Right lobe of liver (tissue), 6 donors: ENCODE data around the gene KIF20B. TPM values are rescaled to one million over a fixed set of nuclear protein-coding genes. Genes with fewer than 3 reads are reported as not detected.

Experiments used
- ATAC-seq, 4 donors: fragments of 200-7000 bp; cut with Tn5 transposase; one replicate each; pipeline ENCODE4 v1.9.1; 2020; ENCODE audit warnings: mild to moderate bottlenecking in 4 of 4, moderate library complexity in 4 of 4
- DNase-seq, 3 donors: peaks; one replicate each; pipeline ENCODE4 v3.0.0-alpha.2; 2020
- H3K27ac ChIP-seq, 3 donors: fragments of 200-600 bp; one replicate each; pipeline ENCODE4 v1.8.0; 2022
- H3K27me3 ChIP-seq, 2 donors: fragments of 200-600 bp; one replicate each; pipeline ENCODE4 v1.8.0; 2022
- H3K36me3 ChIP-seq, 4 donors: fragments of 200-600 bp; sonication (generic) in 1 of 4; one replicate each; pipeline versions ENCODE4 v1.5.1 to v1.8.0; 2017 to 2022; ENCODE audit warnings: control low read depth in 1 of 4
- H3K4me1 ChIP-seq, 4 donors: fragments of 200-600 bp; sonication (generic) in 1 of 4; one replicate each; pipeline versions ENCODE4 v1.5.1 to v1.8.0; 2017 to 2022; ENCODE audit warnings: control low read depth in 1 of 4
- H3K4me3 ChIP-seq, 3 donors: fragments of 200-600 bp; one replicate each; pipeline ENCODE4 v1.8.0; 2022
- H3K9me3 ChIP-seq, 4 donors: fragments of 200-600 bp; sonication (generic) in 1 of 4; one replicate each; pipeline versions ENCODE4 v1.5.1 to v1.8.0; 2017 to 2022; ENCODE audit warnings: control low read depth in 1 of 4
- POLR2A ChIP-seq: fragments of 450-650 bp; IDR thresholded peaks from one replicate; pipeline ENCODE4 v1.6.1; 2017; ENCODE audit warnings: antibody characterized with exemption, mild to moderate bottlenecking
- WGBS: methylation state at CpG from one replicate; pipeline ENCODE4 v1.1.6; 2018; ENCODE audit warnings: low coverage, low lambda C conversion rate; ENCODE audit not compliant: insufficient coverage; ENCODE audit errors: missing lambda C conversion rate; 5-methylcytosine and 5-hydroxymethylcytosine counted together
- intact Hi-C, 2 donors: fragments of 100-400 bp; cut with DNase I; formaldehyde crosslinking; loops; one replicate each; pipeline versions ENCODE4 v1.11.2 to v1.14.1; 2022
- total RNA-seq, 6 experiments: library from RNA; depleted of rRNA in 2 of 6; stranded (reverse); fragments of >200 nt in 2 of 6; fragmentation: NEBNext Ultra II Directional in 3 of 6; extraction: Animal tissue kit (Norgen Biotek cat#: 25700) in 3 of 6; gene quantifications; one replicate each; pipeline versions ENCODE4 v1.1.0 to v1.2.4, GENCODE V29; 2016 to 2023
- TF ChIP-seq, protein P1 (sequence below), 4 donors: fragments of 200-600 bp in 3 of 4; fragments of 450-650 bp in 1 of 4; IDR thresholded peaks; one replicate each; pipeline versions ENCODE4 v1.5.1 to v1.8.0; 2016 to 2022; ENCODE audit warnings: antibody characterized with exemption in 4 of 4, mild to moderate bottlenecking in 2 of 4
- donor health status: DM: no; HTN: yes; CAD: no.
- donor health status: DM: no; HTN: no; CAD: no.
- donor health status: DM: no; HTN: no; CAD: no.
- donor health status: DM: no; HTN: yes; CAD: no.
- donor health status: DM: no; HTN: yes; CAD: no.

KIF20B gene
- total RNA-seq, 6 experiments from 2014 or later, result 0.97 to 3.4 (median 1.7) TPM

DNA sequence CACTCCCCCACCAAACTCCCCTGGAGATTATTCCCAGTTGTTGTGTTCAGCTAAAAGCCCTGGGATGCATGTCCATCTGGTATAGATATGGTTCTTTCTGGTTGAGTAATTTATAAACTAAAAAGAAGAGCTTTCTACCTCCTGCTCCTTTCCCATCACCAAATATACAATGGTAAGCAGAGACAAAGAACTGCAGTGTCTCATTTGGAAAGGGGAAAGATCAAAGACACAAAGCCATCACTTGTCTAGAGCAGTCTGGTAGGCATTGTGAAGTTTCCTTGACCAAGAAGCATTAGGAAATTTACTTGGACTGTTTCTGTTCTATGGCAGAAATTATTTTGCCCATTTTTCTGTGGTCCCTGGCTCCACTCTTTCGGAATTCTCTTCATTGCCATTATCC, 31.4 kb upstream of the KIF20B start:
- Histone ChIP-seq H3K4me3 (no peak overlapping the region), H3K36me3 (no peaks in the 10 kb centered on the region), H3K27ac (no peak overlapping the region), H3K9me3 (no peaks in the 10 kb centered on the region), H3K27me3 (no peaks in the 10 kb centered on the region), H3K4me1 (no peaks in the 10 kb centered on the region)
- TF ChIP-seq, protein P1, sequence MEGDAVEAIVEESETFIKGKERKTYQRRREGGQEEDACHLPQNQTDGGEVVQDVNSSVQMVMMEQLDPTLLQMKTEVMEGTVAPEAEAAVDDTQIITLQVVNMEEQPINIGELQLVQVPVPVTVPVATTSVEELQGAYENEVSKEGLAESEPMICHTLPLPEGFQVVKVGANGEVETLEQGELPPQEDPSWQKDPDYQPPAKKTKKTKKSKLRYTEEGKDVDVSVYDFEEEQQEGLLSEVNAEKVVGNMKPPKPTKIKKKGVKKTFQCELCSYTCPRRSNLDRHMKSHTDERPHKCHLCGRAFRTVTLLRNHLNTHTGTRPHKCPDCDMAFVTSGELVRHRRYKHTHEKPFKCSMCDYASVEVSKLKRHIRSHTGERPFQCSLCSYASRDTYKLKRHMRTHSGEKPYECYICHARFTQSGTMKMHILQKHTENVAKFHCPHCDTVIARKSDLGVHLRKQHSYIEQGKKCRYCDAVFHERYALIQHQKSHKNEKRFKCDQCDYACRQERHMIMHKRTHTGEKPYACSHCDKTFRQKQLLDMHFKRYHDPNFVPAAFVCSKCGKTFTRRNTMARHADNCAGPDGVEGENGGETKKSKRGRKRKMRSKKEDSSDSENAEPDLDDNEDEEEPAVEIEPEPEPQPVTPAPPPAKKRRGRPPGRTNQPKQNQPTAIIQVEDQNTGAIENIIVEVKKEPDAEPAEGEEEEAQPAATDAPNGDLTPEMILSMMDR (IDR thresholded peaks at IDR 0.05), result no peak
- no peak for TF ChIP-seq POLR2A
- intact Hi-C loops, result no loop called here
- WGBS, result 100% methylated on average over 1 of the region's 1 CpG
- DNase-seq (no peak), ATAC-seq (no peak)

DNA sequence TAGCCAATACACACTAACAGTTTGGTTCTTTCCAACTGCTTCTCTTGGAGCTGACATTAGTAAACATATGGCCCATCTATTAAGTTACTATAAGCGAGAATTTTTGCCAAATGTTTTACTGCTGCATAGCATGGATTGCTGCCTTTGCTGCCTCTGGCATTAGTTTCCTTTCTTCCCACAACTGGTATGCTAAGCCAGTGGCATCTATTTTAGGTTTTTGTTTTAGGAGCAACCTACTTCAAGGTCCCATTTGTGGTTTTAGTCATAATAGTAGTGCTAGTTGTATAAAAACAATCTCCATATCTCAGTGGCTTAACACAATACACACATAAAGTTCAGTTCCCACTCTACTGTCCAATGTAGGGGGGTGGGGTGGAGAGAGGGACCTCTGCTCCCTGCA, 30.5 kb upstream of the KIF20B start:
- no peaks in the 10 kb centered on the region for H3K27me3 ChIP-seq

DNA sequence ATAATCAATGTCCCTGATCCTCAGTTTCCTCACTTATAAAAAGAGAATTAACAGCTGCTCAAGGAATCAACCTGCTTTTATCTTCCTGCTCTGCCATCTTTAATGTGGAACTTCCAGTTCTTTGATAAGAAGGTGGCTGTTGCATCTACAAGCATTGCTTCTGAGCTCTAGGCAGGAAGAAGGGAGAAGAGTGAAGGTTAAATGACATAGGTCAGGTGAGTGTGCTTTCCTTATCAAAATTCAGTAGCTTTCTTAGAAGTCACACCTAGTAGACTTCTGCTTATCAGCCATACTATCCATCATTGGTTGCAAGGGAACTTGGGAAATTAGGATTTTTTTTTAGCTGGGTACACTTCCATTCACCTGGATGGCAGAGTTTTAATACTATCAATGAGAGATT, 24.0 kb upstream of the KIF20B start:
- H3K4me1 ChIP-seq, result no peaks in the 10 kb centered on the region
- intact Hi-C loops, result no loop called here
- ATAC-seq (no peak), DNase-seq (no peak)
- no peaks in the 10 kb centered on the region for H3K9me3 ChIP-seq
- H3K27me3 ChIP-seq, result no peaks in the 10 kb centered on the region
- TF ChIP-seq POLR2A, result no peak
- TF ChIP-seq, protein P1 (IDR thresholded peaks at IDR 0.05), result no peak
- no peak overlapping the region for H3K4me3 ChIP-seq
- H3K36me3 ChIP-seq, result no peaks in the 10 kb centered on the region
- H3K27ac ChIP-seq, result no peak overlapping the region

More for the DNA sequence above, 30.5 kb upstream of the KIF20B start:
- DNase-seq (no peak), ATAC-seq (no peak)
- H3K4me3 ChIP-seq, result no peak overlapping the region
- no peak overlapping the region for H3K27ac ChIP-seq
- no peaks in the 10 kb centered on the region for H3K9me3 ChIP-seq
- intact Hi-C loops, result no loop called here
- WGBS, result 80% methylated on average over 1 of the region's 1 CpG
- TF ChIP-seq POLR2A, result no peak
- TF ChIP-seq, protein P1 (IDR thresholded peaks at IDR 0.05), result no peak
- H3K36me3 ChIP-seq, result no peaks in the 10 kb centered on the region
- no peaks in the 10 kb centered on the region for H3K4me1 ChIP-seq

DNA sequence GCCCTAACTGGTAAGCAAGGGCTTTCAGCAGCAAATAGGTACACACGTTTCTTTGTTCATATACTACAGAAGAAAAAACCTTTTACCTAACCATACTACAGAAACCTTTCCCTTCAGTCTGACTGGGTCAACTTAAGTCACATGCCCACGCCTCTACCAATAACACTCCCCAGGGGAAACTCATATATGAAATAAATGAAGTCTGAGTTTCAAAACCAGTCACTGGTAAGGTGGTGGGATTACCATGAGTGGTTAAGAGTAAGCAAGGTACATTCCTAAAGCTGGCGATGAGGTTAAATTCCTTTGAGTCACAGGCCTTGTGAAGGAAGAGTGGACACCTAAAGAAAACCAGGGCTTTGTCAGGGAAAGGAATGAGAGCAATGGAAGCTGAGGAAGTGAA, 21.4 kb upstream of the KIF20B start:
- no peak for DNase-seq
- Histone ChIP-seq H3K27me3 (no peaks in the 10 kb centered on the region), H3K27ac (no peak overlapping the region), H3K4me3 (no peak overlapping the region), H3K36me3 (no peaks in the 10 kb centered on the region), H3K9me3 (no peaks in the 10 kb centered on the region), H3K4me1 (no peaks in the 10 kb centered on the region)
- TF ChIP-seq, protein P1 (IDR thresholded peaks at IDR 0.05), result no peak
- TF ChIP-seq POLR2A, result no peak
- no peak for ATAC-seq
- intact Hi-C loops, result no loop called here
- 82% methylated on average over 3 of the region's 3 CpGs for WGBS

DNA sequence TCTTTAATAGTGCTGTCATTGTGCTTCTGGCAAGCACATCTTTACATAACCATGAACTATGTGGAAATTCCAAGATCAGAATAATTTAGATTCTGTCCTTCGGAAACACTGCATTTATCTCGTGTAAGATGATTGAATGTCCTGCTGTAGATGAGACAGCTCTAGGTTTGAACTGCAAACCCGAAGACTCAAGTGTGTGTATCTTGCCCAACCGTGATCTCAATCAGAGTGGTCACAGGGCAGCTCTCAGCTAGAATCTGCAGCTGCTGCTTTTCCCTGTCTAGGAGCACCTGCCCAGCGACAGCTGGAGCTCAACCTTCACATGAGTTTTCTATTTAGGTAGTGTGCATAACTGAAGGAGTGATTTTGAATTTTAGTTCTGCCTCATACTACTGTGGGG, 17.5 kb upstream of the KIF20B start:
- TF ChIP-seq, protein P1 (IDR thresholded peaks at IDR 0.05), result no peak
- no peak for TF ChIP-seq POLR2A

More for the DNA sequence above, 17.5 kb upstream of the KIF20B start:
- WGBS, result 53% methylated on average over 5 of the region's 5 CpGs
- intact Hi-C loops, result no loop called here
- ATAC-seq, result no peak
- H3K27ac ChIP-seq, result no peak overlapping the region
- DNase-seq, result no peak
- H3K27me3 ChIP-seq, result no peaks in the 10 kb centered on the region
- no peaks in the 10 kb centered on the region for H3K9me3 ChIP-seq
- H3K4me1 ChIP-seq, result no peaks in the 10 kb centered on the region
- no peaks in the 10 kb centered on the region for H3K36me3 ChIP-seq
- no peak overlapping the region for H3K4me3 ChIP-seq
